ENCODE data around the gene FOXE1. TPM values are rescaled to one million over a fixed set of nuclear protein-coding genes. Genes with fewer than 3 reads are reported as not detected.

FOXE1 gene
- total and polyA plus RNA-seq, 2 experiments from 2014 or later, result 0.45 TPM; not detected in 1

DNA sequence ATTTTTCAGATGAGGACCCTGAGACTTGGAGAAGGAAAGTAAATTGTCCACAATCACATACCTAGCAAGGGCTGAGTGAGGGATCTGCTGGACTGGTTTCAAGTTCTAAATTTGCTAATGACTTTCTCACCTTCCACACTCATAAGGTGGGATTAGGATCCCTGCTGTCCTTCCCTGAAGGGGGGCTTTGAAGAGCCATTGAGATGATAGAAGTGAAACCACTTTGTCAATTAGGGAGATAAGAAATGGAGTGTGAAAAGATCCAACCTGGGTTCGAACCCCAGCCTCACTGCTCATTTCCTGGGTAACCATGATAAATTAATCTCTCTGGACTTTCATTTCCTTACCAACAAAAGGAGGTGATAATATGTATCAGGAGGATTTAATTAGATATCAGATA lies 32.7 kb upstream of the FOXE1 start:
- no peak overlapping the region for H3K27ac ChIP-seq (ENCODE audit: low read depth)
- no peak overlapping the region for H3K27ac Mint-ChIP-seq
- H3K4me3 Mint-ChIP-seq, result no peak overlapping the region
- H3K36me3 Mint-ChIP-seq (ENCODE audit: low read depth), result no peaks in the 10 kb centered on the region
- H3K27me3 Mint-ChIP-seq (ENCODE audit: insufficient read depth, low read depth, poor library complexity), result peaks cover 5% of the 10 kb centered on the region
- H3K4me3 ChIP-seq, result no peak overlapping the region
- no peak overlapping the region for H3K4me2 ChIP-seq
- H3K9me2 ChIP-seq (ENCODE audit: insufficient read depth), result no peaks in the 10 kb centered on the region
- DNase-seq (ENCODE audit: low spot score) (no peak), ATAC-seq (no peak)
- no peaks in the 10 kb centered on the region for H3K9me3 Mint-ChIP-seq
- H3K27me3 ChIP-seq (ENCODE audit: insufficient read depth), result no peaks in the 10 kb centered on the region
- no peaks in the 10 kb centered on the region for H3K4me1 Mint-ChIP-seq
- no peak overlapping the region for H2AFZ ChIP-seq
- H3F3A ChIP-seq (replicated peaks; ENCODE audit: low read depth), result no peaks in the 10 kb centered on the region
- H4K20me1 ChIP-seq (replicated peaks; ENCODE audit: insufficient read depth), result no peaks in the 10 kb centered on the region
- no peaks in the 10 kb centered on the region for H3K4me1 ChIP-seq (ENCODE audit: insufficient read depth)
- no peaks in the 10 kb centered on the region for H3K79me2 ChIP-seq (replicated peaks; ENCODE audit: insufficient read depth)
- H3K36me3 ChIP-seq (ENCODE audit: insufficient read depth), result no peaks in the 10 kb centered on the region
- TF ChIP-seq STAT1 (IDR thresholded peaks at IDR 0.05; ENCODE audit: unreplicated experiment), result no peak

GRCh38 chr9:97830884-97831829 lies 21.9 kb upstream of the FOXE1 start:
- Histone ChIP-seq H3K4me2 (peak overlapping the region; percentile 79), H3K79me2 (replicated peaks; ENCODE audit: insufficient read depth) (no peaks in the 10 kb centered on the region), H3K4me1 (ENCODE audit: insufficient read depth) (peaks cover 16% of the 10 kb centered on the region; the same call in 1 of the 2 replicates), H3K27ac (ENCODE audit: low read depth) (no peak overlapping the region), H3K4me3 (peak overlapping the region; percentile 47), H4K20me1 (replicated peaks; ENCODE audit: insufficient read depth) (no peaks in the 10 kb centered on the region), H3K36me3 (ENCODE audit: insufficient read depth) (no peaks in the 10 kb centered on the region), H3F3A (replicated peaks; ENCODE audit: low read depth) (no peaks in the 10 kb centered on the region), H3K27me3 (ENCODE audit: insufficient read depth) (peaks cover 11% of the 10 kb centered on the region), H3K9me2 (ENCODE audit: insufficient read depth) (no peaks in the 10 kb centered on the region), H2AFZ (peak overlapping the region; percentile 98)
- Mint-ChIP-seq H3K9me3 (no peaks in the 10 kb centered on the region), H3K36me3 (ENCODE audit: low read depth) (no peaks in the 10 kb centered on the region), H3K4me3 (peak overlapping the region; percentile 58), H3K27me3 (ENCODE audit: insufficient read depth, low read depth, poor library complexity) (peaks cover 3% of the 10 kb centered on the region), H3K27ac (no peak overlapping the region), H3K4me1 (peaks cover 20% of the 10 kb centered on the region)
- DNase-seq (ENCODE audit: low spot score) (peak; percentile 45), ATAC-seq (peak; percentile 84)
- TF ChIP-seq JUNB (IDR thresholded peaks at IDR 0.05; ENCODE audit: unreplicated experiment), result no peak
- no peak for TF ChIP-seq REST (IDR thresholded peaks at IDR 0.05; ENCODE audit: unreplicated experiment)
- no peak for TF ChIP-seq EZH2 (IDR thresholded peaks at IDR 0.05; ENCODE audit: low read depth, unreplicated experiment)
- TF ChIP-seq STAT1 (IDR thresholded peaks at IDR 0.05; ENCODE audit: unreplicated experiment), result no peak
- no peak for TF ChIP-seq EZH2phosphoT487 (IDR thresholded peaks at IDR 0.05; ENCODE audit: unreplicated experiment)
- TF ChIP-seq, protein P1, sequence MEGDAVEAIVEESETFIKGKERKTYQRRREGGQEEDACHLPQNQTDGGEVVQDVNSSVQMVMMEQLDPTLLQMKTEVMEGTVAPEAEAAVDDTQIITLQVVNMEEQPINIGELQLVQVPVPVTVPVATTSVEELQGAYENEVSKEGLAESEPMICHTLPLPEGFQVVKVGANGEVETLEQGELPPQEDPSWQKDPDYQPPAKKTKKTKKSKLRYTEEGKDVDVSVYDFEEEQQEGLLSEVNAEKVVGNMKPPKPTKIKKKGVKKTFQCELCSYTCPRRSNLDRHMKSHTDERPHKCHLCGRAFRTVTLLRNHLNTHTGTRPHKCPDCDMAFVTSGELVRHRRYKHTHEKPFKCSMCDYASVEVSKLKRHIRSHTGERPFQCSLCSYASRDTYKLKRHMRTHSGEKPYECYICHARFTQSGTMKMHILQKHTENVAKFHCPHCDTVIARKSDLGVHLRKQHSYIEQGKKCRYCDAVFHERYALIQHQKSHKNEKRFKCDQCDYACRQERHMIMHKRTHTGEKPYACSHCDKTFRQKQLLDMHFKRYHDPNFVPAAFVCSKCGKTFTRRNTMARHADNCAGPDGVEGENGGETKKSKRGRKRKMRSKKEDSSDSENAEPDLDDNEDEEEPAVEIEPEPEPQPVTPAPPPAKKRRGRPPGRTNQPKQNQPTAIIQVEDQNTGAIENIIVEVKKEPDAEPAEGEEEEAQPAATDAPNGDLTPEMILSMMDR (conservative IDR thresholded peaks at IDR 0.05; ENCODE audit: low read depth in 2 of 2), result no peak
- no peak for TF ChIP-seq NANOG (IDR thresholded peaks at IDR 0.05; ENCODE audit: borderline replicate concordance)
- TF ChIP-seq POLR2AphosphoS5 (IDR thresholded peaks at IDR 0.05; ENCODE audit: low read depth), result no peak
- no peak for TF ChIP-seq ZNF331 (CRISPR knock-in tag; IDR thresholded peaks at IDR 0.05; ENCODE audit: low read depth)
